NCI-H1417 (cell line): ENCODE measurements around the gene PTRH1.

Experiments
- DNase-seq, 3 experiments: peaks; one replicate each; lab custom pipeline; 2025; lab: John Stamatoyannopoulos, UW

Gene PTRH1

GRCh38 chr9:127697575-127697974 is 17.9 kb downstream of the PTRH1 start:
- no peak for DNase-seq

- no peak for DNase-seq
Observed at GRCh38 chr9:127694890-127695720, 20.4 kb downstream of the PTRH1 start.

GRCh38 chr9:127693697-127694096 is 21.8 kb downstream of the PTRH1 start:
- DNase-seq: no peak

- DNase-seq: no peak
Observed at GRCh38 chr9:127693143-127693542, 22.3 kb downstream of the PTRH1 start.

DNA sequence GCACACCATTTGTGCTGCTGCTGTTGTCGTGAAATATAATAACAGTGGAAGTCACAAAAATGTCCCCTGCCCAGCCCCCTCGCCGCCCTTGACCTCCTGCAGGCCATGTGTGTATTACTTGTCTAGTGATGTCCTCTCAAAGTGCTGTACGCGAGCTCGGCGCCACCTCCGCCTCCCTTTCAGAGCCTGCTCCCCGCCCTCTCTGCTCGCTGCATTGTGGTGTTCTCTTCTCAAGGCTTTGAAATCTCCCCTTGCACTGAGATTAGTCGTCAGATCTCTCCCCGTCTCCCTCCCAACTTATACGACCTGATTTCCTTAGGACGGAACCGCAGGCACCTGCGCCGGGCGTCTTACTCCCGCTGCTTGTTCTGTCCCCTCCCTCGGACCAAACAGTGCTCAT is 23.4 kb downstream of the PTRH1 start:
- DNase-seq: peak in 1 of 3 experiments; percentile 12

- DNase-seq: no peak
Observed at GRCh38 chr9:127690735-127691134, 24.7 kb downstream of the PTRH1 start.

GRCh38 chr9:127689329-127690000 is 26.0 kb downstream of the PTRH1 start:
- DNase-seq: no peak

- peak in 2 of 3 experiments; percentile 38 to 72 for DNase-seq
Observed at GRCh38 chr9:127686461-127687393, 28.7 kb downstream of the PTRH1 start.

DNA sequence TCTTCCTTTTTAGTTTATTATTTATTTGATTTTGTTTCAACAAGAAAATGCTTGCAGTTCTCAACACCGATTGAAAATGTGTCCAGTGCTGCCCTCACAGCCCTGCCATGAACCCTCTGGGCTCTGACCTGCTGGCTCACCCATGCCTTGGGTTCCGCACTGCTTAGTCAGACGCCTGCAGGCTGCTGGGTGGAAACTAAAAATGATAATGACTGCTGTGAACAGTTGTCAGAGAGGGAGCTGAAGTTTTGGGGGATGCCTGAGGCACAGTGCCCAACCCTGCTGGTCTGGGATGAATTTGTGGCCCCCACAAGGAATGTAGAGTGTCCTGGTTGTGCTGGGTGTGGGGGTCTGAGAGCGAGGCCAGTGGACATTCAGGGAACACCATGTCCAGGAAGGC is 30.9 kb downstream of the PTRH1 start:
- DNase-seq: no peak

DNA sequence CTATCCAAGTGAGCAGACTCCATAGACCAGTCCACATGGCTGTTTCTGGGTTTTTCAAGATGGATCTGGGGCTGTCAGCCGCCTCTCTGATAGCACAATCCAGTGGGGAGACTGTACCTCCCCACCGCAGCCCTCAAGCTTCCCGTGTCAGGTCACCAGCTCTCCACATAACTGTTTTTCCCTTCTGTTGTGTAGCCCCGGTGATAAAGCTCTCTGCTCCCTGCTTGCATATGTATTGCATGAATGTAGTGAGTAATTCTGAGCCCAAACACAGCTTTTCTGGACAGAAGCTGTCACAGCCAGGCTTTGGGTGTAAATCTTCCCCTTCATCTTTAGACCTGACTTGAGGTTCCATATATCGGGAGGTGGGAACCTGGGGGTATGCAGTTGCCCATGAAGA is 31.7 kb downstream of the PTRH1 start:
- no peak for DNase-seq

DNA sequence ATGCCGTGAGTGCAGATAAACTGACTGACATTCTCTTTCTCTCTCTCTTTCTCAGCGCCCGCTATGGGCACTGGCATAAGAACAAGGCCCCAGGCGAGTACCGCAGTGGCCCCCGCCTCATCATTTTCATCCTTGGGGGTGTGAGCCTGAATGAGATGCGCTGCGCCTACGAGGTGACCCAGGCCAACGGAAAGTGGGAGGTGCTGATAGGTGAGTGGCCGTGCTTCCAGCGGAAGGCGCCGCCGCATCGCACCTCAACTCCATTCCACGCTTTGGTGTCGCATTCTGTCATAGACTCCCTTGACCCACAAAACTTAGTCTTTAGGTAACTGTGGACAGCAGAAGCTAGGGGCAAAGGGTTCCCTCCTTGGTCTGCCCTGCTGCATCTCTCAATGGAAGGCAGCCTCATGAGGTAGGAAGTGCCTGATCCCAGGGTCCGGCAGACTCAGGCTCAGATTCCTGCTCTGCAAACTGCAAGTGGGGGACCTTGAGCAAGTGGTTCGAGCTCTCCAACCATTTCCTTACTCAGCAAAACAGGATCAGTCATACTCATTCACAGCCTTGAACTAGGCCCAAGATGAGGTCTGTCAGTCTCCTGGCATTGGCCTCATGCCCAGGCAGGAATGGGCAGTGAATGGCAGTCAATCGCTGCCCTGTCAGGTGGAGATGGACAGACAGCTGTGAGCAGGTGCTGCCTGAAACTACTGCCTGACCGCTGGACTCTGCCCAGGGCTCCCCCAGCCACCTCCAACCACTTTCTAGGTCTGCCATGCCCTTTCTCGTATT is 32.9 kb downstream of the PTRH1 start:
- DNase-seq: no peak

DNA sequence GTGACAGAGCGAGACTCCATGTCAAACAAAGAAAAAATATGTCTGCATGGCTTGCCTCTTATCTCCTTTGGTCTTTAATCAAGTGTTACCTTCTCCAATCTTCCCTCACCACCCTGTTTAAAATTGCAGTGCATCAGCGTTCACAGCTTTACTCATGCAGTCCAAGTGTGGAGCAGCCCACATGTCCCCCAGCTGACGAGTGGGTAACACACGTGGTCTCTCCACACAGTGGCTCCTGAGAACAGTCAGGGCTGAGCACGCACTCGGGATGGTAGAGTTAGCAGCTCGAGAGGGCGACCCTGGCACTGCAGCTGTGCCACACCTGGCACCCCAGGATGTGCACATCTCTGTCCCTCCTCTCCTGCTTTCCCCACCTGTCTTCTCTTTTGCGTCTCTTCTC is 34.6 kb downstream of the PTRH1 start:
- no peak for DNase-seq

DNA sequence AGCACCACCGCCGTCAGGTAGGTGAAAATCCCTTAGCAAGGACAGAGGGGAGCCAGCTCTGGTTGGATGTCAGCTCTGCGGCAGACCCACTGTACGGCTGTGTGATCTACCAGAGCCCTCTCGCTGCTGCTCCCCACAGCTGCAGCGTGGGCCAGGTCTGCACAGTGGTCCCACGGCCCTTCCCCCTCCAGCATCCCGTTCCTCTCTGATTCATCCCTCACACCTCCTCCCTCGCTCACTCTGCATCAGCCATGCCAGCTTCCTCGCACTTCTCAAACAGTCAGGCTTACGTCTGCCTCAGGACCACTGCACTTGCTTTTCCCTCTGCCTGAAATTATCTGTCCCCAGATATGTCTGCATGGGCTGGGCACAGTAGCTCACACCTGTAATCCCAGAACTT is 35.2 kb downstream of the PTRH1 start:
- no peak for DNase-seq

DNA sequence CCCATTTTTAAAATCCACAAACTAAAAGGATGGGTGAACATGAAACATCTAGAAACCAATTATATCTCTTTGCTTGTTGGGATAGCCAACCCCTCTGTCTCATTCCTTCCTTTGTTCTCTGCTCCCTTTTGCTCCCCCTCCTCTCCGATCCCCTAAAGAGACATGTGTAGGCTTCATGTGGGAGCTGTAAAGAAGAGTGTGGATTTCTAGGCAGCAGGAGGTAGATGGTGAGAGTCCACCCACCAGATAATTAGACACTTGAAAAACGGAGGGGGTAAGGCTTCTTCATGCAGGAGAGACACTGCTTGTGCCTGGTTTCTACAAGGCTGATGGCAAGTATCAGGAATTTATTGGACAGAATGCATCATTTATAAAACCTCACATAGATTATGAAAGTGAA is 36.0 kb downstream of the PTRH1 start:
- DNase-seq: peak in 1 of 3 experiments; percentile 33

DNA sequence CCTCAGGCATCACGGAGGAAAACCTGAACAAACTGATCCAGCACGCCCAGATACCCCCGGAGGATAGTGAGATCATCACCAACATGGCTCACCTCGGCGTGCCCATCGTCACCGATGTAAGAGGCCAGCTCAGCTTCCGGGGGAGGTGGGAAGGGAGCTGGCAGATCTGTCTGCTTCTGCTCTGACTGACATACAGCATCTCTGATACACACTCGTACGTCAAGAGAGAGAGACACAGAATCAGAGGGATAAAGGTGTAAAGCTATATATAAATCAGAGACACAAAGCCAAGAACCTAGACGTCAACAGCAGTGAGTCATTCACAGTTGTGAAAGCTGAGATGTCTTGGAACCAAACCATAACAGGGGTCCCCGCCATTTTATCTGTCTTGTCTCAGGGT is 38.8 kb downstream of the PTRH1 start:
- DNase-seq: no peak

DNA sequence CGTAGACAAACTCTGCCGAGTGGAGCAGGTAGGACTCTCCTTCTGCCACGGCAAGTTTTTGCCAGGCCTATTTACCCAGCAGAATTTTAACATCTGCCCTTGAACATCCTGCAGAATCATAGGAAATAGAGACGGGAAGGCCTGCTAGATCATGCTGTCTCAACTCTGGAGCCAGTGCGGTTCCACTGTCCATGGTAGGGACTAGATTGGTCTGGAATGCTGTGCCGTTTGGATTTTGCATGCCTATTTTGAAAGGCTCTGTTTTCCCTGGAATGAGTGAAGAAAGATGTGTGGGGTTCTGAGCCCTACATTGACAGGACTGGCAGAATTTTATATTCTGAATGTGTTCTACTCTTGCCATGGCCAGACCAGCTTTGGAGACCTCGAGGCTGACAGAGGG is 42.2 kb downstream of the PTRH1 start:
- DNase-seq: no peak

- DNase-seq: no peak
Observed at GRCh38 chr9:127667906-127668305, 47.6 kb downstream of the PTRH1 start.

DNA sequence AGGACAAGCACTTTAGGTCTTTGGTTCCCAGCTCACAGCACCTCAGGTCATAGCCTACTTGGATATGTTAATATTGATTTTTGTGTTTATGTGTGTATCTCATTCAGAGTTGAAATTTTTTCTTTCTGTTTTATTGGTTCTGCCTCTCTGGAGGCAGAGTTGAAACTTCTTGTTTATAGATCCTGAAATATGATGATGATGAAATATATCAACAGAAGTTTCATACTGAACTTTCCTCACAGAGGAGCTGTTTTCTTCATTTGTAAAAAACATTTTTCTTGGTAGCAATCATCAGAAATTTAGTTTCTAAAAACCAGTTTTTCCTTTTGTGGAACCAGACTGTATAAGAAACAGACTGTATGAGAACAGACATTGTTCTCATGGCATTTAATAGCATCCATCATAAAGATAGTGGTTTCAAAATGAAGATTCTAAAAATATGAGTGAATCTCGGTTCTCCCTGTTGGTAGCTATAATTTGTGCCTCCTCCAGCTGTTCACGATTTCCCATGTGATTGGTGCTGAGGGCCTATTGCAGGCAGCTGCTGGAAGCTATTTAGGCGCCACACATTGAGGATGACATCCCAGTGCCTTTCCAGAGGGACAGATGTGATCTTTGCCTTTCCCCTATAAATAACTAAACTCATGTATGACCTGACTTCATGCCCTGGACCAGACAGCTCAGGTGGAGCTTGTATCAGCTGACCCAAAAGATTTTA is 48.2 kb downstream of the PTRH1 start:
- no peak for DNase-seq

DNA sequence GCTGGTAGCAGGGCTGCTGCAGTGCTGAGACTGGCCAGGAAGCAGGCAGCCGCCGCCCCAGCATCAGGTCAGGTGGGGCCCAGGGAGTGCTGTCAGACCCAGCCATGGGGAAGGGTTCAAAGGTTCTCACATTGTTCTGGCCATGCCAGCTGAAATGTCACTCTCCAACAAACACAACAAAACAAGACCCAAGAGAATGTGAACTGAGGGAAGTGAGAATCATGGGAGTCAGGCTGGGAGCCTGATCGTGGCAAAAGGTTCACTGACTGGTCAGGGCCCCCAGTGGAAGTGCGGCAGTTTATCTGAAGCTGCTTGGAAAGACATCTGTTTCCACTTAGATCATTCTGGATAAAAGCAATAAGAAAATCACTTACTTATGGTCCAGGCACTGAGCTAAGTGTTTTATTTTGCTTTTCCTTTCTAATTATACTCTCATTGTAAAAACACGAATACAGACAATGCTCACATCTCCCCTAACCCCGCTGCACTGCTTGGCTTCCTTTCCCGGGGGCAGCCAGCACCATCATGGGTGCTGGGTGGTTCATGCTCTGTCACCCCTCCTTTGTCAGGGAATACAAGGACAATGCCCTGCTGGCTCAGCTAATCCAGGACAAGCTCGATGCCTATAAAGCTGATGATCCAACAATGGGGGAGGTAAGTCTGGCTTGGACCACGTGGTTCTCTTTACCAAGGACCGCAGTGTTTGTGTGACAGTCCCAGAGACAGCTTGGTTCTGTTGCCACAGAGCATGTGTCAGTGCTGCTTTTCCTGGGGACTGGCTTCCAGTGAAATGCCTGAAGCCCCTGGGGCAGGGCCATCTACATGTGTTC is 50.6 kb downstream of the PTRH1 start:
- no peak for DNase-seq

DNA sequence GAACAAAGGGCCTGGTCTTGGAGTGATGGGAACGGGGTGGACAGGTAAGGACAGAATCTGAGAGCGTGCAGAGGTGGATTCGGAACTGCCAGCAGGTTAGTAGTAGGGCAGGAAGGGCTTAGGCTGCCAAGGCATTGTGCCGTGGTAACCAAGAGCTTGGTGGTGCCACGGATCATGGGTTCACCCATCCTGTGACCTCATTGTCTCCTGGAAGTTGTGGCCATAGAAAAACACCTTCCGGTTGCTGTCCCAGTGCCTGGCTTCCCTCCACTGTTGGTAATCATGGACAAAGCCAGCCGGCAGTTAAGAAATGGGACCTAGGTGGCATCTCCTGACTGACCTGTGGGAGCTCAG is 51.2 kb downstream of the PTRH1 start:
- no peak for DNase-seq
